DOHH2 (cell line): ENCODE data around the gene PHLDB2.

ENCODE experiments used
- EZH2phosphoT487 ChIP-seq: fragments of 200-600 bp; sonication (generic); IDR thresholded peaks from 2 replicates; pipeline ENCODE4 v1.6.1; 2017; ENCODE audit warnings: borderline replicate concordance, mild to moderate bottlenecking, antibody characterized with exemption, low read length, moderate library complexity, mixed read lengths
- TF ChIP-seq, protein P1 (sequence below): fragments of 200-600 bp; sonication (generic); IDR thresholded peaks from one replicate; pipeline ENCODE4 v1.5.1; 2014; ENCODE audit warnings: antibody characterized with exemption, mild to moderate bottlenecking, low read depth, low read length; ENCODE audit not compliant: poor library complexity, severe bottlenecking

DNA sequence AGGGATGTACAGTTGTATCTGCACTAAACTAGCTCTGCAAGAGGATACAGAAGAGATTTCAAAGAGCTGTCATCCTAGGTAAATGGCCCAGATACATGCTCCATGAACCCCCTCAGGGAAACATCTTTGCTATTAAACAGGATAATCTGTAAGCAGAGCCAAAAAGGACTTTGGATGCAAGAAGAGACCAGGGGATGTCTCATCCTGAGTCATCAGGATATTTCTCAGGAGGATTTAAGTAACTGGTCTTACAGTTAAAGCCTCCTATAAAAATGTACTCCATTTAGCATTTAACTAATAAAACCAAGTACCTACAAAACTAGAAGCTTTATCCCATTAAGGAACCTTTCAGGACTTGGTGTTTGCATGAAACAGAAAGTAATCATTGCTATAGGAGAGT, 48.2 kb upstream of the PHLDB2 start:
- TF ChIP-seq, protein P1, sequence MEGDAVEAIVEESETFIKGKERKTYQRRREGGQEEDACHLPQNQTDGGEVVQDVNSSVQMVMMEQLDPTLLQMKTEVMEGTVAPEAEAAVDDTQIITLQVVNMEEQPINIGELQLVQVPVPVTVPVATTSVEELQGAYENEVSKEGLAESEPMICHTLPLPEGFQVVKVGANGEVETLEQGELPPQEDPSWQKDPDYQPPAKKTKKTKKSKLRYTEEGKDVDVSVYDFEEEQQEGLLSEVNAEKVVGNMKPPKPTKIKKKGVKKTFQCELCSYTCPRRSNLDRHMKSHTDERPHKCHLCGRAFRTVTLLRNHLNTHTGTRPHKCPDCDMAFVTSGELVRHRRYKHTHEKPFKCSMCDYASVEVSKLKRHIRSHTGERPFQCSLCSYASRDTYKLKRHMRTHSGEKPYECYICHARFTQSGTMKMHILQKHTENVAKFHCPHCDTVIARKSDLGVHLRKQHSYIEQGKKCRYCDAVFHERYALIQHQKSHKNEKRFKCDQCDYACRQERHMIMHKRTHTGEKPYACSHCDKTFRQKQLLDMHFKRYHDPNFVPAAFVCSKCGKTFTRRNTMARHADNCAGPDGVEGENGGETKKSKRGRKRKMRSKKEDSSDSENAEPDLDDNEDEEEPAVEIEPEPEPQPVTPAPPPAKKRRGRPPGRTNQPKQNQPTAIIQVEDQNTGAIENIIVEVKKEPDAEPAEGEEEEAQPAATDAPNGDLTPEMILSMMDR = no peak
- TF ChIP-seq EZH2phosphoT487 = no peak
